H1 (cell line): Measurements from ENCODE around the gene OR10AD1. TPM values are rescaled to one million over a fixed set of nuclear protein-coding genes. Genes with fewer than 3 reads are reported as not detected.

Experiments used
- BRCA1 ChIP-seq: IDR thresholded peaks from 2 replicates; pipeline ENCODE4 v1.6.1; 2012; ENCODE audit warnings: low read depth, low read length, improper control_type of control experiment
- KDM1A ChIP-seq: fragments of 200-600, 300-600 bp; sonication (generic); IDR thresholded peaks from 2 replicates; pipeline ENCODE4 v1.7.1; 2016; ENCODE audit warnings: mild to moderate bottlenecking, low read length, borderline replicate concordance
- KDM5A ChIP-seq: fragments of 200-600 bp; IDR thresholded peaks from 2 replicates; pipeline ENCODE4 v1.7.1; 2012; ENCODE audit warnings: mild to moderate bottlenecking, low read length, inconsistent platforms, mixed read lengths
- RNF2 ChIP-seq: fragments of 200-900, 300-1000 bp; sonication (generic); IDR thresholded peaks from 2 replicates; pipeline ENCODE4 v1.7.1; 2016; ENCODE audit warnings: borderline replicate concordance, low read depth, mild to moderate bottlenecking, antibody characterized with exemption, low read length; ENCODE audit not compliant: poor library complexity, severe bottlenecking; ENCODE audit errors: missing control alignments
- YY1 ChIP-seq: IDR thresholded peaks from 2 replicates; pipeline ENCODE4 v1.6.1; 2011; ENCODE audit warnings: low read depth, mild to moderate bottlenecking, low read length
- polyA plus RNA-seq, 7 experiments: library from polyadenylated mRNA; depleted of rRNA in 3 of 7; stranded (reverse) in 5 of 7; unstranded in 2 of 7; fragments of >200 nt in 5 of 7; fragments of 200-250 nt in 2 of 7; gene quantifications; 1 replicate in 5 of 7; 2 replicates in 1 of 7; 4 replicates in 1 of 7; pipeline versions ENCODE4 v1.2.1 to v1.2.3, GENCODE V29; 2011 to 2013; ENCODE audit warnings: missing spikeins in 2 of 7, mixed read lengths in 2 of 7
- total RNA-seq: library from RNA; stranded (reverse); fragmentation: NEBNext Ultra II Directional; extraction: Animal tissue kit (Norgen Biotek cat#: 25700); gene quantifications from 2 replicates; pipeline ENCODE4 v1.2.1, GENCODE V29; 2021

OR10AD1 gene
- total and polyA plus RNA-seq, 2 of the 8 experiments (the other 6 are each of a cell fraction or from before 2014, with no cell fraction given), result not detected

GRCh38 chr12:48247181-48247966 lies 44.3 kb upstream of the OR10AD1 start (continued):
- TF ChIP-seq KDM1A (no peak), KDM5A (no peak), RNF2 (no peak), BRCA1 (no peak), YY1 (no peak)
